ENCODE results near the gene BCL7A. TPM values are rescaled to one million over a fixed set of nuclear protein-coding genes. Genes with fewer than 3 reads are reported as not detected.

BCL7A gene
- total RNA-seq, 6 experiments from 2014 or later: 3.5 to 6.4 (median 4.6) TPM

DNA sequence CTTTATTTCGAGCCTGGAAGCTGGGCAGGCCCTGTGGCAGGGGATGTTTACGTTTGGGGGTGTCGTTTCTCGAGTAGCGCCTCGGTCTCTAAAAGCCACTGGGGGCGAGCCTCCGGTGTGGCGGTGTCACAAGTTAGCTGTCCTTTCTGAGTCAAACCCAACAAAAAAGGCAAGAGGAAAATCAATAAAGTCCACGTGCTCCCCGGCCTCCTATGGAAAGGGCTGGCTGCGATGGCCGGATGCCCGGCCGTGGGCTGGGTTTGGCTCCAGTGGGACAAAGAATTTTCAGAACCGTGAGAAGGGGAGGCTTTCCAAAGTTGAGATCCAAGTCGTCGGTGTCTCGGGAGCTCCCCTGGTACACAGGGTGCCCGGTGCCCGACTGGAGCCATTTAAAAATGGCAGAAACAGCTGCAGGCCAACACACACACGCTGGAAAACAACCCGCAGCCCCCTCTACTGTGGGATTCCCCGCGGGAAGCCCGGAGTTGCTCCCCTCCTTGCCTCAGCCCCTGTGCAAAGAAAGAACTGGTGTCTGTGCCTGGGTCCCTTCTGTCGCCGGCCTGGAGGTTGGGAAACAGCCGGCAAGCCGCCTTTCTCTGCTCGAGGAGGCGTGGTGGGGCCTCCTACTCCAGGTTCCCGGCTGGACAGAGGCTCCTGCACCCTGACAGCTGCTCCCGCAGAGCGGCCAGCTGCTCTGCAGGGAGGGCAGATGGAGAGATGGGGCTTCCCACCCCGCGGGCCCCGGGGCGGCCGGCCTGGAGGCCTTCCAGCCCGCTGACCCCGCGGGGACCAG, 1.9 kb downstream of the BCL7A start:
- WGBS (ENCODE audit: insufficient coverage, low coverage, low lambda C conversion rate, missing lambda C conversion rate): under 1% methylated on average over 21 of the region's 43 CpGs
- H3K36me3 ChIP-seq: no peaks in the 10 kb centered on the region
- H3K9me3 ChIP-seq: no peaks in the 10 kb centered on the region
- H3K4me1 ChIP-seq: peaks cover 0 to 18% (median 7%) of the 10 kb centered on the region in 4 donors
- intact Hi-C loops (cut with DNase I): no loop called here
- H3K27me3 ChIP-seq: no peaks in the 10 kb centered on the region
- ATAC-seq (peak; percentile 77 to 84 (median 82)), DNase-seq (peak; percentile 83 to 94 (median 91))
- peak overlapping the region; percentile 47 to 71 (median 70) for H3K4me3 ChIP-seq
- H3K27ac ChIP-seq: peak overlapping the region; percentile 85 to 98 (median 91)
- TF ChIP-seq POLR2A (IDR thresholded peaks at IDR 0.05): peak; percentile 84
- TF ChIP-seq, protein P1, sequence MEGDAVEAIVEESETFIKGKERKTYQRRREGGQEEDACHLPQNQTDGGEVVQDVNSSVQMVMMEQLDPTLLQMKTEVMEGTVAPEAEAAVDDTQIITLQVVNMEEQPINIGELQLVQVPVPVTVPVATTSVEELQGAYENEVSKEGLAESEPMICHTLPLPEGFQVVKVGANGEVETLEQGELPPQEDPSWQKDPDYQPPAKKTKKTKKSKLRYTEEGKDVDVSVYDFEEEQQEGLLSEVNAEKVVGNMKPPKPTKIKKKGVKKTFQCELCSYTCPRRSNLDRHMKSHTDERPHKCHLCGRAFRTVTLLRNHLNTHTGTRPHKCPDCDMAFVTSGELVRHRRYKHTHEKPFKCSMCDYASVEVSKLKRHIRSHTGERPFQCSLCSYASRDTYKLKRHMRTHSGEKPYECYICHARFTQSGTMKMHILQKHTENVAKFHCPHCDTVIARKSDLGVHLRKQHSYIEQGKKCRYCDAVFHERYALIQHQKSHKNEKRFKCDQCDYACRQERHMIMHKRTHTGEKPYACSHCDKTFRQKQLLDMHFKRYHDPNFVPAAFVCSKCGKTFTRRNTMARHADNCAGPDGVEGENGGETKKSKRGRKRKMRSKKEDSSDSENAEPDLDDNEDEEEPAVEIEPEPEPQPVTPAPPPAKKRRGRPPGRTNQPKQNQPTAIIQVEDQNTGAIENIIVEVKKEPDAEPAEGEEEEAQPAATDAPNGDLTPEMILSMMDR (IDR thresholded peaks at IDR 0.05): no peak

DNA sequence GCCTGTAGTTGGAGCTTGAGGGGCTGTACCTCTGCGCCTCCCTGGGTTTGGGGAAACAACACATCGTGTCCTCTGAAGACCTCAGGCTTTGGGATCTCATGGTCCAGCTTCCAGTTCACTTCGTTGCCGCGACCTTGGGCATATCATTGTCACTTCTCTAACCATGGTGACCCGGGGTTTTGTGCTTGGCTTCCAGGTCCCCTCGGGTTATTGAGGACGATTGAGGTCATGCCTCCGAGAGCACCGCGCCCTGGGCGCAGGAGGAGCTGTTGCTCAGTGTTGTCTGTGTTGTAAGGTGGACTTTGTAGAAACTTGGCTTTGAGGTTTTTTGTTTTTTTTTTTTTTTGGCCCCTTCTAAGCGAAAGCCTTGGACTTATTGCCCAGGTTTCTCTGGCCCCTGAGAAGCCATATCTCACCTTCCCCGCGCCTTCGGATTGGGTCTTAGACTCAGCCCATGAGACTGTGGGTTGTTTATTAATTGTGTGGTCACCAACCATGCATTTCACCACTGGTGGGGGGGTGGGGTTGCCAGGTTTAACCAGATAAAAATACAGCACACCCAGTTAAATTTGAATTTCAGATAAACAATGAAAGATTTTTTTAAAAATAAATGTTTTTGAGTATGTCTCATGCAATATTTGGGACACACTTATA, 2.6 kb downstream of the BCL7A start:
- DNase-seq: peak in 1 of 3 donors; percentile 38
- ATAC-seq: peak; percentile 4 to 32 (median 16)

DNA sequence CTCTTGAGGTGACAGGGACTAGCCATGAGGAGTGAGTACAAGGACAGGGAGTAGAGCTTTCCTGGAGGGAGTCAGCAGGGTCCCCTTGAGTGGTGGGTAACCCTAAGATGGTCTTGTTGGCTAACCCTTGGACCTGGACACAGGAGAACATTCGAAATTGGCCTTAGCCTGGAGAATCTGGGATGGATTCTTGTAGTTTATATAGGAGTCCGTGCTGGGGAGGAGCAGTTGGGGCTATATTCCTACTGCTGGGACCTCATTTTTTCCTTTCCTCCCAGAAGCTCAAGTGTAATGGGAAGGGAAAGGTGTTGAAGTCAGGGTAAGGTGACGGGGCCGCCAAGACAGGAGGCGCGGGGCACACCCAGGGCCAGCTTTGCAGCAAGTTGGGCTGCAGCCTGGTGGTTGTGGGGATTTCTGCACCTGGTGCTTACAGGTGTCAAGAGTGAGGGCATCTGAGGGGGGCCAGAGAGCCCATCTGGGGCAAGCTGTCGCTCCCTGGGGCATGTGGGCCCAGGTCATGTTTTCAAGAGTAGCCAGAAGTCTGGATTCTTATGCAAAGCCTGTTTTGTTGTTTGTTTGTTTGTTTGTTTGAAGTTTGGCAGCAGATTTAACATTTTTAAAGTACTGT, 5.1 kb downstream of the BCL7A start:
- Histone ChIP-seq H3K9me3 (no peaks in the 10 kb centered on the region), H3K4me3 (no peak overlapping the region), H3K36me3 (no peaks in the 10 kb centered on the region), H3K27me3 (no peaks in the 10 kb centered on the region), H3K4me1 (peaks cover 0 to 14% (median 6%) of the 10 kb centered on the region in 4 donors), H3K27ac (no peak overlapping the region)
- intact Hi-C loops (cut with DNase I): no loop called here
- TF ChIP-seq, protein P1 (IDR thresholded peaks at IDR 0.05): no peak
- TF ChIP-seq POLR2A (IDR thresholded peaks at IDR 0.05): no peak
- WGBS (ENCODE audit: insufficient coverage, low coverage, low lambda C conversion rate, missing lambda C conversion rate): 87% methylated on average over 7 of the region's 7 CpGs
- DNase-seq (no peak), ATAC-seq (no peak)

More for the DNA sequence above, 2.6 kb downstream of the BCL7A start:
- peak overlapping the region; percentile 15 to 71 (median 70) for H3K4me3 ChIP-seq
- H3K36me3 ChIP-seq: no peaks in the 10 kb centered on the region
- H3K27me3 ChIP-seq: no peaks in the 10 kb centered on the region
- H3K27ac ChIP-seq: peak overlapping the region; percentile 41 to 98 (median 91)
- no peak for TF ChIP-seq POLR2A (IDR thresholded peaks at IDR 0.05)
- TF ChIP-seq, protein P1 (IDR thresholded peaks at IDR 0.05): no peak
- 33% methylated on average over 8 of the region's 16 CpGs for WGBS (ENCODE audit: insufficient coverage, low coverage, low lambda C conversion rate, missing lambda C conversion rate)
- peaks cover 0 to 18% (median 7%) of the 10 kb centered on the region in 4 donors for H3K4me1 ChIP-seq
- intact Hi-C loops (cut with DNase I): no loop called here
- no peaks in the 10 kb centered on the region for H3K9me3 ChIP-seq

DNA sequence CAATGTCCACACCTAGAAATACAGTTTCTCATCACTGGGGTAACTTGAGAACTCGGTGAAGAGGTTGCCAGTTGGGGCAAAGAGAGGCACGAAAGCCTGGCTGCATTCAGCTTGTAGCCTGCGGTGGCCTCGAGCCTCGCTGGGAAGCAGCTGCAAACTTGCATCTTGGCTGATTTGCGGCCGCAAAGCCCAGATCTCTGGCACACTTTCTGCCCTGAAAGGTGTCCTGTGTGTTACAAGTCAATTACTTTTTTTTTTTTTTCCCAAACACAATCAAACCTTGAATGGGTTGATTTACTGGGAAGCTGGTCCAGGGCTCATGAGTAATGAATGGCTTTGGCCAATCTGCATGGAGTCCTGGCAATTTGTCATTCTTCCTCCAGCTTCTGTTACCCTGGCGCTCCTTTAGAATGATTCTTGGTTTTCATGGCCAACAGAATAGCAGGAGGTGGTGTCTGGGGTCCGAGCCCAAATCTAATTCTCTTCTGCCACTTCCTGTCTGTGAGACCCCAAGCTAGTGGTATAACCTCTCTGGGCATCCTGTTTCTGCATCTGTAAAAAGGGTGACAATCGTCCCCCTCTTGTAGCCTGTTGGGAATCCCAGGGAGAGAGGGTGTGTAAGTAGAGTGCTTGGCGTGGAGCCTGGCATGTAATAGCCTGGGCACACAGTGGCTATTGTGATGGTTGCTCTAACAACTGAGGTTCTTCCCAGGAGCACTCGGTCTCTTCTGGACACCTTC, 6.7 kb downstream of the BCL7A start:
- Histone ChIP-seq H3K36me3 (no peaks in the 10 kb centered on the region), H3K27ac (no peak overlapping the region), H3K4me1 (peaks cover 0 to 14% (median 6%) of the 10 kb centered on the region in 4 donors), H3K9me3 (no peaks in the 10 kb centered on the region), H3K27me3 (no peaks in the 10 kb centered on the region), H3K4me3 (no peak overlapping the region)
- intact Hi-C loops (cut with DNase I): no loop called here
- 84% methylated on average over 6 of the region's 12 CpGs for WGBS (ENCODE audit: insufficient coverage, low coverage, low lambda C conversion rate, missing lambda C conversion rate)
- TF ChIP-seq POLR2A (IDR thresholded peaks at IDR 0.05): no peak
- TF ChIP-seq, protein P1 (IDR thresholded peaks at IDR 0.05): no peak
- ATAC-seq (no peak), DNase-seq (no peak)

All from right lobe of liver (tissue), 6 donors.